Measurements from ENCODE around the gene P4HA3.

Gene P4HA3

DNA sequence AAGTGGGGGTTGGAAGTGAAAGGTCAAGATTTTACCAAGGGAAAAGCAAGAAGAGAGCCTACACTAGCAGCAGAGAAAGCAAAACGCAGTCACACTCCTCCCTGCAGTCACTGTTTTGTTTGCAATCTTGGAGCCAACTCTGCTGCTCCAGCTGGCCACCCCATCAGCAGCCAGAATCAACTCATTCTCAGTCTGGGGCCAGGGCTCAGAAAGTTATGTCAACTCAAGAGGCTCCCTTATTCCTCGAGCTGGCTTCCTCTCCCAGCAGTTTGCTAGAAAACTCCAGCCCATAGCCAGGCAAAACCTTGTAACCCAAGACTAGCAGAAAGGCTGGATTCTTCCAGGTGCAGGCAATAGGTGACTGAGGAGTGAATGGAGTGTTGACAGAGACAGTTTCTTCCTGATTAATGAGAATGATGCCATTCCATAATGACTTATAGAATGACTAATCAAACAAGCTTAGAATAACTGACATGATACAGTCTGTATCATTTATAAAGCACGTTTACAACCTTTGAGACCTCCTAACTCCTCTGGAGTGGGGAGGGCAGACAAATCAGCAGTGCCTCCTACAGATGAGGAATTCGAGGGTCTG lies 53.4 kb downstream of the P4HA3 start:
- no peak for DNase-seq

DNA sequence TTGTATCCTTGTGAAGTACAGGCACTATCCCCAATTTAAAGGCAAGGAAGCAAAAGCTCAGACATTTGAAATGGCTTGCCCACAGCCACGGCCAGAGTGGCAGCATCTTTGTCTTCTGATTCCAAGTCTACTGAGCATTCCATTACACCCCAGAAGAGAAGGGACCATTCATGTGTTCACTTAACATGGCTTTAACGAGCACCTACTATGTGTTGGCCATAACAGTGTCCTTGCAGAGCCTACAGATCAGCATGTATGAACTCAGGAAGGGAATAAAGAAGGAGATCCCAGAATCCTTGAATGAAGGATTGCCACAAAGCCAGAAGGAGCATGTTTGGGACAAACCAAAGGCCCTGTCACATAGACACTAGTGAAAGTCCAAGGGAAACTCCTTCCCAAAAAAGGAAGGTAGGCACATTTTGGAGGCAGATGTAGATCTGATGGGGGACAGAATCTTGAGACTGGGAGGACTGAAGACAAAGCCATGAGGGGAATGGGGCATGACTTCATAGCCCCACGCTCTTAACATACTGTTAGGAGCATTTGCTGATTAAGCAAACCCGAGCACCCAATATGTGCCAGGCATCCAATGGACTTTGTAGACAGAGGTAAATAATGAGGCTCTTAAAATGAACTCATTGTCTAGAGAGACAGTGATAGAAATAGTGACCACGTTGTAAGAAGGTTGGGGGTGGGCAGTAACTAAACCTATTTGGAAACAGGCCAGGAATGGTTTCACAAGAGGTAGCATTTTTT lies 54.9 kb downstream of the P4HA3 start:
- DNase-seq, result no peak

DNA sequence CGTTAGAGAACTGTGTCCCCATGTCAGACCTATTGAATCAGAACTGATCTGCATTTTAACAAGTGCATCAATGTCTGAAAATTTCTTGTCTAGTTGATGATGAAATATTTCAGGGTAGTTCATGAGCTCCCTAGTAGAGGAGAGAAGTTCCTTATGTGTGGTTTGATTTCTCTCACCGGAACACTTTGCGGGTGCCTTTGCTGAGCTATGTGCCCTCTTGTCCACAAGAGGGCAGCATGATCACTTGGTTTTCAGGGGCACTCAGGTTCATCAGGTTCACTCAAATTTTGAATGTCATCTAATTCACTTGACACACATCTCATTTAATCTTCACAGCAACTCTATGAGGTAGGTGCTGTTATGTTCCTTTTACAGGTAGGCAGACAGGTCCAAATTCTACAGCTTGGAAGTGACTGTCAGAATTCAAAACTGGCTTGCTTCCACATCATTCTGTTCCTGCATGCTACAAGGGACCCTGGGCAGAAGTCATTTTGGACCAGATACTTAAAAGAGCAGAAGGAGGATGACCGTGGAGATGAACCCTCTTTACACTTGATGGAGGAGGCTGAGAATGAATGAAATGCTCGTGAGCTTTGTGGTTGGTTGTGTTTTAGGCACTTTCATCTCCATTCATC lies 55.6 kb downstream of the P4HA3 start:
- DNase-seq, result peak; percentile 51

DNA sequence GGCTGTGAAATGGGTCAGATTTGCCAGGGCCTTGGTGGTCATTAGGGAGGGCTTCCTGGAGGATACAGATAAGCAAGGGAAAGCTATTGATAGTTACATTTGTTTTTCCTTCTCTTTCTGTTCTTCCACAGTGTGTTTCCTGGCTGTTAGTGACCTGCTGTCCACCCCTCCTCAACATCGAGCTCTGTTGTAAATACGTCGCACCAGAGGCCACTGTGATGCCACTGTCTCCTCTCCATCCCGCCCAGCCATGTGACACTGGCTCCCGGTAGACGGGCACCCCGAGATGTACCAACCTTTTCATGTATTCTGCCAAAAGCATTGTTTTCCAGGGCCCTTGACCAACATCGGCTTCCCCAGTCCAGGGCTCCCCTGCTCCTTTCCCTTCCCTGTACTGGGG lies 58.1 kb downstream of the P4HA3 start:
- DNase-seq, result no peak

DNA sequence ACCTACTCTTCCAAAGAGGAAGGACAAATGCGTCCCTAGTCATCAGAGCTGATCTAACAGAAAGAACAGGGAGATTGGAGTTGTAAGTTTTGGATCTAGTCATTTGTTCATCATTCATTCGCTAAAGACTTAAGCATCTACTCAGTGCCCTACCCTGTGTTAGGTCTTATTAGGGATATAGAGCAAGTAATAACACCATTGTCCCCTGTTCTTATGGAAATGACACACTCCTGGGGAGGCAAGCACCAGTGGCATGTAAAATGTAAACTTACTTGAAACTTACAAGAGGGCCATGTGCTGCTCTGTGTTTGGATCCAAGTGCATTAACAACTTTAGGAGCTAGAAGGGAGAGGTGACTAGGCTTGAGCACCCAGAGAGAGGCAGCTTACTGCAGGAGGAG lies 61.9 kb downstream of the P4HA3 start:
- no peak for DNase-seq

DNA sequence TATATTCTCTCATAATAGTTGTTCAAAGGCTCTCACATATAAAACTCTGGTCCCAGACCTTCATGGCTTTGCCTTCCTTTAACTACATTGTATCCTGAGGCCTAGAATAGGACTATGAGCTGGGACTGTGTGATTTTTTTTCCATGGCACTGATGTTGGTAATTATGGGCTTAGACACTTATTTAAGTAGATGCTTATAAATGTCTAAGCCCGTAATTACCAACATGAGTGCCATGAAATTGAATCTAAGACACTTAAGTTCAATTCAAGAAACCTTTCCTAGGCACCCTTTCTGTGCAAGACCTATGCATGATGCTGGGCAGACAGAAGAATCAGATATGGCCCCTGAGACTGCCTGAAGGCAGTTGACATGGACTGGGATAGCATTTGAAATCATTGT lies 63.0 kb downstream of the P4HA3 start:
- DNase-seq, result no peak

DNA sequence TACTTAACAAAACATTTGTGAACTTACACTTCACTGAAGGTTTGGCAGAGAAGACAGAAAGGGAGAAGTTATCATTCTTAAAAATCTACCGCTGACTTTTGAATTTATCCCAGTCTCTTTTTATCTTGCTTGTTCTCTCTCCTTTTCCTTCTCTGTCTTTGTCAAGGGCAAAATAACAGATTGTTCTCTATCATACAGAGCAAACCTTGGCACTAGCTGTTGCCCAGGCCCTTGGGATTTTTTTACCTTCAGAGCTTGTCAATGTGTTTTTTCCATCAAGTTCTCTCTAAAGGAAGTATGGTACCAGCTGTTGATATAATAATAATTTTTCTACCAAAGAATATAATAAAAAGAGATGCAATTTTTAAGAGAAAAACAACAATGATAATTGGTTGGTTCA lies 73.2 kb downstream of the P4HA3 start:
- DNase-seq, result no peak

DNA sequence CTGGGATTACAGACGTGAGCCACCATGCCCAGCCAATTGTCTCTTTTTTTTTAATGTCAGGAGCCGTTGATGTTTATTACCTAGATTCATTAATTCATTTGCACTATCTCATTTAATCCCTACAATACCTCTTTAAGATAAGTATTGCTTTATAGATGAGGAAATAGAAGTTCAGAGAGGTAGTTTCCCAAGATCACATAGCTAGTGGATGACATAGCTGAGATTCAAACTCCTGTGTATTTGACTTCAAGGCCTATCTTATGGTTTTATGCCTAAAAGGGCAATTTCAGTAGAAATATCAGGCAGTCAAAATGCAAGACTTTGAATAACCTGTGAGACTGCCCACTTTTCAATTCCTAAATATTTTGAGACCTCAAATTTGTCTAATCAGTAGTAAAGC lies 73.9 kb downstream of the P4HA3 start:
- no peak for DNase-seq

DNA sequence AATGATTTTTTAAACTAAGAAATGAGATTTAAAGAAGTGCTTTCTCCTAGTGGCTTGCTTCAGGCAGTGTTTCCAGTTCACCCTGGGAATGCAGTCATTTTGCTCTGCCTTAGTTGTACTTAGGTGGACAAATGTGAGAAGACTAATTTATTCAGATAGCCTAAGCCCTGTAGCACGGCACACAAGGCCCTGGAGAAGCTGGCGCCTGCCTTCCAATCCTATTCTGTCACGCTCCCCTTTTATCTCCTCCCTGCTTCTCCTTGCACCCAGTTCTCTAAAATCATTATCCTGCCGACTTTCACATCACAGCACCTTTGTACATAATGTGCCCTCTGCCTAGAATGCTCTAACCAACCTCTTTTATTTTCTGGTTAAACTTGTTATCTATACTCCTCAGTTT lies 76.3 kb downstream of the P4HA3 start:
- no peak for DNase-seq

DNA sequence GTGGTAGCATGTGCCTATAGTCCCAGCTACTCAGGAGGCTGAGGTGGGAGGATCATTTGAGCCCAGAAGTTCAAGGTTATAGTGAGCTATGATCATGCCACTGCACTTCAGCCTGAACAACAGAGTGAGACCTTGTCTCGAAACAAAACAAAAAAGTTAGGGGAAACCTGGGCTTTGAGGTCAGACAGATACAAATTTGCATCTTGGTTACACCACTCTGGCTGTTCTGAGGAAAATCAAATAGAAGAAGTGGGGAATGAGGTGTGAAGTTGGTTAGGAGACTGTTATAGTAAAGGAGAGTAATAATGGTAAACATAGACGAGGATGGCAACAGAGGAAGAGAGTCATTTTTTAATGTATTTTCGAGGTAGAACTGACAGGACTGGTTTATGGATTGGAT lies 77.8 kb downstream of the P4HA3 start:
- no peak for DNase-seq

DNA sequence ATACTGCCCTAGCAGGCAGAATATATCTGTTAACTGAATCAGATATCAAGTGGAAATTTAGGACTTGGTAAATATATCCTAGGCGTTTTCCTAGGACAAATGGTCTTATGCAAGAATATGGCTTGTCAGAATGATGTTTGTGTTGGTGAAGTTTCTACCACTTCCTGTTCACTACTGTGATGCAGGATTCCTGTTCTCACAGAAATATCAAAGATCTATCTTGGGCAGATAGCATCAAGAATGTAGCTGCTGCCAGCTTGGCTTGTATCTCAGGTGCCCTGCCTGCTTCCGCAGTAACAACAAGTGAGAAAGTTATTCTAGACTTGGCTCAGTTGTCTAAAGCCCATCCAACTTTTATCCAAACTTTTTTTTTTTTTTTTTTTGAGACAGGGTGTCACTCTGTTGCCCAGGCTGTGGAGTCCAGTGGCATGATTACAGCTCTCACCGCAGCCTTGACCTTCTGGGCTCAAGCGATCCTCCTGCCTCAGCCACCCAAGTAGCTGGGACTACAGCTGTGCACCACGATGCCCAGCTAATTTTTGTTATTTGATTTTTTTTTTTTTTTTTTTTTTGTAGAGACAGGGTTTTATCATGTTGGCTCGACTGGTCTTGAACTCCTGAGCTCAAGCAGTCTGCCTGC lies 79.0 kb downstream of the P4HA3 start:
- no peak for DNase-seq

DNA sequence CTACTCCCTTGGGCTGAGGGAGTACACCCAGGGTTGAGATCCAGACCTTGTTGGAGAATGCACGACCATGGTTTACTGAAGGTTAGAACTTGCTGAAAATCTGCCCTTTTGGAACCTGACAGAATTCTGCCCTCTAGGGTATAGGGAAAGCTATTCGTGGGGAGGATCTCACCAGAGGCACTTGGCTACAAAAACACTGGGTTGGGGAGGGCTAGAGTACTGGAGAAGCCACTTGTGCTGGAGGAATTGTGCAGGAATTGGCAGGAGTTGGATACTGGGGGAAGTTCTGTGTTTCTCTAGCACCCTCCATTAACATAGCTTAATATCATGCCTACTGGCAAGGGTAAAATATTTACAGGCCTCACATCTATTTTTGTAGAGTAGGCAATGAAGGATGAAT lies 84.5 kb downstream of the P4HA3 start:
- DNase-seq, result no peak

DNA sequence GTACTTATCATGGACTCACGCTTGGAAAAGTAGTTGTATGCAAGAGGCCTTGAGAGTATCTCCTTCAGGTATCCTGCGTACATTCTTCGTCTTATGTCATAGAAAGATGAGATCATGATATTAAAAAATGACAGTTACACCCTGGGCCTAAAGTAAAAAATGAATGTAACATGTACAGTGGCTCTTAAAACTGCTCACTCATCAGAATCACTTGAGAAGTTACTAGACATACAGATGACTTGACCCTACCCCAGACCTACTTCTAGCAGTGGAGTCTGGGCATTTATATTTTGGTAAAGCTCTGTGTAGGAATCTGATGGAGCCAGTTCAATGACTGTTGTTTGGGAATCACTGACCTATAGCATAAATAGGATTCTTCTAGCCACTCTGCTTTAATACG lies 85.9 kb downstream of the P4HA3 start:
- no peak for DNase-seq

DNA sequence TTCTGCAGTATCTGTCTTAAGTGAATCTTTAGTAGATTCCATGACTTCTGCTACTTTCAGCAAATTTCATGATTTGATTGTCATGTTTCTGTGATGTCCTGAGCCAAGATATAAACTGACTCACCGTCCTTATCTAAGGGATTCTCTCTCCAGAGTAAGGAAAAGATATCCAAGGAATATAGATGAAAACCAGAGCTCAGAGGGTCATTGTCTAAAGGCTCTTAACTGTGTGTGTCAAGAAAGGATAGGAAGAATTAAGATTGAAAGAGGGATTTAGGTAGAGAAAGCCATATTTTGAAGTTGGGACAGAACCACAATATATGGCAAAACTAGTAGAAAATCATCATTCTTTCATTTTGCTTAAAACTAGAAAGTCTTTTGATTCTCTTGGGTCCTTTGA lies 89.6 kb downstream of the P4HA3 start:
- no peak for DNase-seq

DNA sequence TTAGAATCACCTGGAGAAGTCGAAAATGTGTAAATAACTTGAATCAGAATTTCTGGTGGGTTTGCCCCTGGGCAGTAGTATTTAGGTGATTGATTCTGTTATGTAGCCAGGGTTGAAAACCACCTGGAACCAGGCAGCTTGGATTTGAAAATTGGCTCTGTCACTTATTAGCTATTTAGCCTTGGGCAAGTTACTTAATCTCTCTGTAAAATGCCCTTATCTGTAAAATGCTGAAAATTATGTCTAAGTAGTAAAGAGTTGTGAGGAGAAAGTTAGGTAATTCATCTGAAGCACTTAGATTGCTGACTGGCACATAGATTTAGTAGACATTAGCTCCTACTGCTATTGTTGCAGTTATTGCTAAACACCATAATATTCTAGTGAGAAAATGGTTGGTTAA lies 91.1 kb downstream of the P4HA3 start:
- DNase-seq, result no peak
